NCI-H2029 treated with DMSO at 0.1 percent for 48 hours (cell line): Measurements from ENCODE around the gene LAMA1.
A peak's percentile ranks its signal among the peaks of the same experiment; 100 is the strongest.

ENCODE experiments used
- DNase-seq: peaks from one replicate; lab custom pipeline; 2025; lab: John Stamatoyannopoulos, UW

The LAMA1 gene

GRCh38 chr18:7056026-7056425 lies 61.6 kb downstream of the LAMA1 start:
- no peak for DNase-seq

GRCh38 chr18:7049951-7050350 lies 67.6 kb downstream of the LAMA1 start:
- DNase-seq = no peak

GRCh38 chr18:7048081-7048480 lies 69.5 kb downstream of the LAMA1 start:
- no peak for DNase-seq

GRCh38 chr18:7047336-7047735 lies 70.3 kb downstream of the LAMA1 start:
- DNase-seq = no peak

GRCh38 chr18:7038330-7038851 lies 79.2 kb downstream of the LAMA1 start:
- DNase-seq = peak; percentile 80

GRCh38 chr18:7037470-7037869 lies 80.1 kb downstream of the LAMA1 start:
- no peak for DNase-seq

GRCh38 chr18:7035807-7036206 lies 81.8 kb downstream of the LAMA1 start:
- no peak for DNase-seq

- DNase-seq = no peak
Measured at GRCh38 chr18:7034924-7035323, 82.7 kb downstream of the LAMA1 start.

GRCh38 chr18:7032537-7032936 lies 85.1 kb downstream of the LAMA1 start:
- DNase-seq = no peak

- no peak for DNase-seq
Measured at GRCh38 chr18:7028625-7029024, 89.0 kb downstream of the LAMA1 start.

GRCh38 chr18:7025194-7025593 lies 92.4 kb downstream of the LAMA1 start:
- DNase-seq = no peak

- DNase-seq = no peak
Measured at GRCh38 chr18:7023581-7023980, 94.0 kb downstream of the LAMA1 start.

GRCh38 chr18:7023063-7023580 lies 94.5 kb downstream of the LAMA1 start:
- no peak for DNase-seq

GRCh38 chr18:7021994-7022840 lies 95.4 kb downstream of the LAMA1 start:
- peak; percentile 50 for DNase-seq

GRCh38 chr18:7020995-7021777 lies 96.4 kb downstream of the LAMA1 start:
- no peak for DNase-seq

GRCh38 chr18:7017013-7017412 lies 100.6 kb downstream of the LAMA1 start:
- DNase-seq = no peak

GRCh38 chr18:7011142-7011541 lies 106.5 kb downstream of the LAMA1 start:
- no peak for DNase-seq

- DNase-seq = no peak
Measured at GRCh38 chr18:7004009-7004408, 113.6 kb downstream of the LAMA1 start.

GRCh38 chr18:7002107-7002506 lies 115.5 kb downstream of the LAMA1 start:
- DNase-seq = no peak

GRCh38 chr18:7000484-7001096 lies 117.0 kb downstream of the LAMA1 start:
- peak; percentile 2 for DNase-seq

- no peak for DNase-seq
Measured at GRCh38 chr18:6997808-6998207, 119.8 kb downstream of the LAMA1 start.

- DNase-seq = no peak
Measured at GRCh38 chr18:6994771-6995430, 122.7 kb downstream of the LAMA1 start.
